K562 (cell line): ENCODE results near the gene TXNIP. TPM values are rescaled to one million over a fixed set of nuclear protein-coding genes. Genes with fewer than 3 reads are reported as not detected.

Source experiments
- ATAC-seq: fragments of 200-7000 bp; cut with Tn5 transposase; 3 replicates; pipeline ENCODE4 v1.9.1; 2020; ENCODE audit warnings: moderate library complexity
- BruUV-seq: library from RNA; stranded (reverse); fragments of 400-500 nt; replicated peaks from 2 replicates; lab custom pipeline; 2021; lab: Mats Ljungman, UMichigan
- CTCF ChIA-PET: fragments of 300-600 bp; formaldehyde crosslinking; extraction: SDS; loops from one replicate; lab custom pipeline; 2021; ENCODE audit warnings: low intra/inter-chr PET ratio; lab: Yijun Ruan, JAX
- POLR2A ChIA-PET: fragments of 300-600, 350-650 bp; sonication (Branson Sonifier 250); formaldehyde crosslinking; extraction: SDS; loops from one replicate; lab custom pipeline; 2021; ENCODE audit warnings: antibody characterized with exemption, inconsistent platforms; lab: Yijun Ruan, JAX
- DNase-seq, 4 experiments: peaks; one replicate each; pipeline versions ENCODE4 v3.0.0 to v3.0.0-alpha.2; 2011 to 2018; ENCODE audit warnings: low spot score in 3 of 4, mixed read lengths in 3 of 4; ENCODE audit errors: extremely low read depth in 1 of 4
- FAIRE-seq: peaks from 2 replicates; lab custom pipeline; 2011; peaks lifted over from hg19 to GRCh38; lab: Jason Lieb, UNC
- H2AFZ ChIP-seq: 2 replicates; pipeline ENCODE4 v1.6.0; 2011; ENCODE audit warnings: low read depth, low read length, control low read depth, inconsistent platforms
- H3K27ac ChIP-seq: fragments of 200-600 bp; 3 replicates; pipeline ENCODE4 v1.8.0; 2011; ENCODE audit warnings: low read depth, mild to moderate bottlenecking, control low read depth, inconsistent platforms, low read length, moderate library complexity, mixed read lengths; ENCODE audit errors: extremely low read depth
- H3K27me3 ChIP-seq, 2 experiments: fragments of 300-600 bp in 1 of 2; 2 replicates in 1 of 2; 3 replicates in 1 of 2; pipeline versions ENCODE4 v1.6.0 to v1.8.0; 2011; ENCODE audit warnings: inconsistent platforms in 2 of 2, low read length in 2 of 2, mild to moderate bottlenecking in 1 of 2, mixed read lengths in 1 of 2, moderate library complexity in 1 of 2; ENCODE audit not compliant: control insufficient read depth in 2 of 2, insufficient read depth in 2 of 2
- H3K36me3 ChIP-seq: fragments of 300-600 bp; 3 replicates; pipeline ENCODE4 v1.8.0; 2011; ENCODE audit warnings: mild to moderate bottlenecking, low read length, inconsistent platforms; ENCODE audit not compliant: control insufficient read depth, insufficient read depth
- H3K4me1 ChIP-seq, 2 experiments: fragments of 200-600 bp in 1 of 2; replicated peaks in 1 of 2; 2 replicates in 1 of 2; 3 replicates in 1 of 2; pipeline versions ENCODE4 v1.5.1 to v1.8.0; 2011; ENCODE audit warnings: inconsistent platforms in 2 of 2, low read length in 2 of 2, mild to moderate bottlenecking in 1 of 2, mixed read lengths in 1 of 2, moderate library complexity in 1 of 2; ENCODE audit not compliant: control insufficient read depth in 2 of 2, insufficient read depth in 2 of 2
- H3K4me2 ChIP-seq: 2 replicates; pipeline ENCODE4 v1.6.1; 2011; ENCODE audit warnings: low read length, control low read depth, inconsistent platforms, mixed read lengths; ENCODE audit not compliant: insufficient read depth
- H3K4me3 ChIP-seq: fragments of 200-600 bp; sonication (generic), shearing (Covaris generic); 2 replicates; pipeline ENCODE4 v1.5.1; 2016; ENCODE audit warnings: control low read depth, inconsistent platforms
- H3K79me2 ChIP-seq: fragments of 200-600 bp; 3 replicates; pipeline ENCODE4 v1.8.0; 2011; ENCODE audit warnings: low read length, inconsistent platforms; ENCODE audit not compliant: control insufficient read depth, insufficient read depth
- H3K9ac ChIP-seq, 2 experiments: 2 replicates each; pipeline versions ENCODE4 v1.6.0 to v1.6.1; 2011; ENCODE audit warnings: low read depth in 2 of 2, low read length in 2 of 2, control low read depth in 1 of 2, inconsistent platforms in 1 of 2, mild to moderate bottlenecking in 1 of 2, mixed read lengths in 1 of 2; ENCODE audit not compliant: insufficient read depth in 1 of 2
- H3K9me1 ChIP-seq: one replicate; pipeline ENCODE4 v1.6.0; 2011; ENCODE audit warnings: inconsistent platforms, mild to moderate bottlenecking, low read length, moderate library complexity; ENCODE audit not compliant: control insufficient read depth, insufficient read depth
- H3K9me3 ChIP-seq: replicated peaks from 2 replicates; pipeline ENCODE4 v1.5.1; 2011; ENCODE audit warnings: low read depth, low read length, inconsistent platforms; ENCODE audit not compliant: control insufficient read depth, insufficient read depth
- H4K20me1 ChIP-seq: replicated peaks from 2 replicates; pipeline ENCODE4 v1.6.1; 2011; ENCODE audit warnings: low read length, inconsistent platforms, mixed read lengths; ENCODE audit not compliant: control insufficient read depth, insufficient read depth
- C11orf30 ChIP-seq: fragments of 450-650 bp; IDR thresholded peaks from 2 replicates; pipeline ENCODE4 v1.6.1; 2016; ENCODE audit warnings: low read depth, mild to moderate bottlenecking
- COPS2 ChIP-seq: fragments of 450-650 bp; conservative IDR thresholded peaks from 2 replicates; pipeline ENCODE4 v1.6.1; 2016; ENCODE audit warnings: mild to moderate bottlenecking, moderate library complexity
- GTF2E2 ChIP-seq: fragments of 200-800 bp; sonication (Bioruptor generic); IDR thresholded peaks from 2 replicates; pipeline ENCODE4 v1.6.1; 2016; ENCODE audit warnings: missing genetic modification characterization, missing compliant biosample characterization
- PKNOX1 ChIP-seq: fragments of 450-650 bp; IDR thresholded peaks from 2 replicates; pipeline ENCODE4 v1.6.1; 2016
- PRDM10 ChIP-seq: fragments of 450-650 bp; IDR thresholded peaks from 2 replicates; pipeline ENCODE4 v1.6.1; 2018; ENCODE audit not compliant: partially characterized antibody
- RBM14 ChIP-seq: fragments of 200-400 bp; formaldehyde crosslinking; IDR thresholded peaks from 2 replicates; pipeline ENCODE4 v1.6.1; 2018; ENCODE audit warnings: low read depth, mild to moderate bottlenecking, low read length, moderate library complexity, borderline replicate concordance; ENCODE audit not compliant: insufficient read depth
- WGBS: fragments of 100-300 bp; shearing (Covaris generic); methylation state at CpG from one replicate; pipeline ENCODE4 v1.1.6; 2016; ENCODE audit warnings: low coverage, mixed read lengths; ENCODE audit not compliant: insufficient coverage; ENCODE audit errors: missing lambda C conversion rate; 5-methylcytosine and 5-hydroxymethylcytosine counted together
- in situ Hi-C: fragments of 300-500 bp; cut with MboI; formaldehyde crosslinking; loops from 4 replicates; pipeline ENCODE4 v1.15.0; 2018; ENCODE audit warnings: inconsistent platforms, mixed read lengths
- intact Hi-C: fragments of 100-400 bp; cut with micrococcal nuclease; formaldehyde crosslinking; loops from 2 replicates; pipeline ENCODE4 v1.14.2; 2022
- polyA plus RNA-seq, 8 experiments: library from polyadenylated mRNA; depleted of rRNA in 4 of 8; stranded (reverse) in 5 of 8; unstranded in 3 of 8; fragments of >200 nt; fragmentation: Nextera tagmentation in 2 of 8; fragmentation: Illumina TruSeq in 1 of 8; extraction: Ambion mirVana in 2 of 8; extraction: Trizol in 1 of 8; gene quantifications; 2 replicates each; pipeline versions ENCODE4 v1.2.1 to v1.2.3, GENCODE V29; 2011 to 2014; ENCODE audit warnings: inconsistent platforms in 1 of 8, missing spikeins in 1 of 8
- total RNA-seq, 7 experiments: library from RNA; depleted of rRNA in 6 of 7; stranded (reverse); fragments of >200 nt in 6 of 7; fragmentation: Illumina TruSeq in 2 of 7; extraction: Trizol in 2 of 7; gene quantifications; 2 replicates each; pipeline versions ENCODE4 v1.2.1 to v1.2.3, GENCODE V29; 2011 to 2021; ENCODE audit warnings: low replicate concordance in 1 of 7

The TXNIP gene
- total and polyA plus RNA-seq, 9 of the 15 experiments (the other 6 are each of a cell fraction or from before 2014, with no cell fraction given) = 120 to 499 (median 257) TPM

- Histone ChIP-seq H3K9me1 (no peaks in the 10 kb centered on the region), H3K4me1 (peaks cover 21 to 65% of the 10 kb centered on the region in 2 experiments), H3K36me3 (no peaks in the 10 kb centered on the region; the same call in 2 of the 3 replicates), H2AFZ (no peak overlapping the region), H3K79me2 (peaks cover 8% of the 10 kb centered on the region; the same call in 2 of the 3 replicates), H3K9ac (peak overlapping the region in 1 of 2 experiments; percentile 38; a peak in 1 of 4 replicates), H3K27ac (0 out of 3 replicates have a peak overlapping the region, but pooled peaks have one; percentile 57), H4K20me1 (no peaks in the 10 kb centered on the region), H3K4me3 (no peak overlapping the region), H3K27me3 (no peaks in the 10 kb centered on the region), H3K4me2 (no peak overlapping the region), H3K9me3 (no peaks in the 10 kb centered on the region)
- intact Hi-C loops = no loop called here
- CTCF ChIA-PET = no interaction called here
- DNase-seq = no peak
- no peak for ATAC-seq
- 0 out of 2 replicates have a peak, but pooled peaks have one; percentile 13 for TF ChIP-seq GTF2E2
- no peak for TF ChIP-seq COPS2
- WGBS = 84% methylated on average over 12 of the region's 12 CpGs
- no peak for FAIRE-seq
- in situ Hi-C loops = no loop called here
- POLR2A ChIA-PET = interaction anchor here (0.6 to 15.5 kb wide), 6 partner anchors 9 to 156 kb away, joined by 3 to 320 read pairs (median 5); partner anchors contain the start of genes RBM8A and TXNIP
- BruUV-seq = no TSS peak
Measured at GRCh38 chr1:145983960-145984830, 12.2 kb downstream of the TXNIP start.

DNA sequence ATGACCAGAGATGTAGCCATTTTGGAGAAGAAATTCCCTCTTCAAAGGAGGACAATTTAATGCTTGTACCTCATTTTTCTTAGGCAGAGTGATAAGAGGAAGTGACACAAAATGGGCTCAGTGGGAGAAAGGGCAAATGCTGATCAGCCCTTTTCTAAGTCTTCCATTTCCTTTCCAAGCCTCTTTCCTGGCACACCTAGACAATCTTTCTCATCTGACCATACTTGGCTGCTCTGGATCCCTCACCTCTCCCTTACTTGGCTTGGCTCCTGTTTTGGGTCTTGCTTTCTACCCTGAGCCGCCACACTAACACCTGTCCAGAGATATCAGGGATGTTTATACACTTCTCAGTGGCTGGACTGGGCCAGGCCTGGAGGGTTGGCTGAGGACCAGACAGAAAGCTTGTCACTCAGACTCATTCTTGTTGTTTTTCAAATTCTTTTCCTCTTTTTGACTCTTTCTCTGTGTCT is 13.1 kb downstream of the TXNIP start:
- H3K4me2 ChIP-seq = no peak overlapping the region
- peak overlapping the region; percentile 4; the same call in 2 of the 3 replicates for H3K27ac ChIP-seq
- 0 out of 4 replicates have a peak overlapping the region, but pooled peaks of 1 of the 2 experiments have one; percentile 46 for H3K9ac ChIP-seq
- H3K79me2 ChIP-seq = peaks cover 17% of the 10 kb centered on the region
- ChIA-PET CTCF (no interaction called here), POLR2A (interaction anchor here (0.6 to 15.5 kb wide), 4 partner anchors 9 to 155 kb away, joined by 4 to 320 read pairs (median 6); partner anchors contain the start of genes RBM8A and TXNIP)
- intact Hi-C loops (no loop called here), in situ Hi-C loops (no loop called here)
- peaks cover 29 to 74% of the 10 kb centered on the region in 2 experiments for H3K4me1 ChIP-seq
- no peak for FAIRE-seq
- no peaks in the 10 kb centered on the region for H3K9me3 ChIP-seq
- no peaks in the 10 kb centered on the region for H4K20me1 ChIP-seq
- no peak for ATAC-seq
- no peaks in the 10 kb centered on the region for H3K27me3 ChIP-seq
- peaks cover 7% of the 10 kb centered on the region for H3K36me3 ChIP-seq
- no TSS peak for BruUV-seq
- H3K4me3 ChIP-seq = no peak overlapping the region
- WGBS = 67% methylated on average over 1 of the region's 1 CpG
- H2AFZ ChIP-seq = peak overlapping the region; percentile 42
- H3K9me1 ChIP-seq = no peaks in the 10 kb centered on the region
- no peak for DNase-seq
- no peak for TF ChIP-seq PRDM10
- TF ChIP-seq RBM14 = no peak
- peak; percentile 56 for TF ChIP-seq PKNOX1
- TF ChIP-seq C11orf30 = peak; percentile 40; the same call in 1 of the 2 replicates
